H1 (cell line): Measurements from ENCODE around the gene SLC1A2. TPM values are rescaled to one million over a fixed set of nuclear protein-coding genes. Genes with fewer than 3 reads are reported as not detected.

ENCODE experiments used
- CTCF ChIA-PET: fragments of 300-600 bp; sonication (Branson Sonifier 250); formaldehyde crosslinking; loops from one replicate; lab custom pipeline; 2021; ENCODE audit not compliant: partially characterized antibody; lab: Charles Lee
- POLR2A ChIA-PET: fragments of 300-600 bp; sonication (Branson Sonifier 250); formaldehyde crosslinking; loops from one replicate; lab custom pipeline; 2021; ENCODE audit warnings: inconsistent platforms; ENCODE audit not compliant: partially characterized antibody; lab: Charles Lee
- DNase-seq, 2 experiments: peaks; one replicate each; pipeline versions ENCODE4 v3.0.0 to v3.0.0-alpha.2; 2010 to 2022; ENCODE audit warnings: low spot score in 2 of 2, low read depth in 1 of 2, mixed read lengths in 1 of 2
- FAIRE-seq: peaks from 2 replicates; lab custom pipeline; 2011; peaks lifted over from hg19 to GRCh38; lab: Jason Lieb, UNC
- H2AFZ ChIP-seq: 2 replicates; pipeline ENCODE4 v1.8.1; 2012; ENCODE audit warnings: low read length, inconsistent platforms
- H2AK5ac ChIP-seq: 2 replicates; pipeline ENCODE4 v1.6.1; 2013; ENCODE audit warnings: low read depth, low read length
- H2BK120ac ChIP-seq: replicated peaks from 2 replicates; pipeline ENCODE3; 2013; ENCODE audit warnings: low read depth, low read length, inconsistent platforms
- H2BK12ac ChIP-seq: 2 replicates; pipeline ENCODE4 v1.6.1; 2013; ENCODE audit warnings: low read depth, low read length
- H2BK15ac ChIP-seq: 2 replicates; pipeline ENCODE4 v1.6.1; 2013; ENCODE audit warnings: low read length
- H2BK20ac ChIP-seq: 2 replicates; pipeline ENCODE4 v1.6.1; 2013; ENCODE audit warnings: low read length
- H2BK5ac ChIP-seq: 2 replicates; pipeline ENCODE4 v1.6.1; 2013; ENCODE audit warnings: low read depth, low read length
- H3K14ac ChIP-seq: 2 replicates; pipeline ENCODE4 v1.6.1; 2013; ENCODE audit warnings: inconsistent platforms; ENCODE audit not compliant: insufficient read length
- H3K18ac ChIP-seq: 2 replicates; pipeline ENCODE4 v1.6.1; 2013; ENCODE audit warnings: low read length; ENCODE audit errors: extremely low read depth
- H3K23ac ChIP-seq: 2 replicates; pipeline ENCODE4 v1.6.1; 2013; ENCODE audit warnings: inconsistent platforms; ENCODE audit not compliant: insufficient read length
- H3K23me2 ChIP-seq: 2 replicates; pipeline ENCODE4 v1.6.1; 2013; ENCODE audit warnings: low read depth, low read length
- H3K27ac ChIP-seq: 2 replicates; pipeline ENCODE4 v1.6.1; 2011; ENCODE audit warnings: low read depth, low read length, inconsistent platforms
- H3K27me3 ChIP-seq, 4 experiments: replicated peaks in 1 of 4; 1 replicate in 1 of 4; 2 replicates in 3 of 4; pipeline versions ENCODE4 v1.6.1 to v1.8.1; 2011 to 2013; ENCODE audit warnings: low read length in 3 of 4, mild to moderate bottlenecking in 3 of 4, inconsistent platforms in 2 of 4, mixed read lengths in 2 of 4, moderate library complexity in 1 of 4; ENCODE audit not compliant: control insufficient read depth in 3 of 4, insufficient read depth in 3 of 4; ENCODE audit errors: extremely low read depth in 1 of 4
- H3K36me3 ChIP-seq, 4 experiments: 2 replicates each; pipeline versions ENCODE4 v1.6.1 to v1.8.1; 2011 to 2013; ENCODE audit warnings: mild to moderate bottlenecking in 4 of 4, low read length in 3 of 4, moderate library complexity in 2 of 4, control low read depth in 1 of 4, inconsistent platforms in 1 of 4; ENCODE audit not compliant: insufficient read depth in 4 of 4, control insufficient read depth in 2 of 4
- H3K4ac ChIP-seq: replicated peaks from 2 replicates; pipeline ENCODE3; 2013; ENCODE audit warnings: low read length, low read depth, mixed read lengths, inconsistent platforms; ENCODE audit not compliant: insufficient read length
- H3K4me1 ChIP-seq, 4 experiments: replicated peaks in 1 of 4; 1 replicate in 1 of 4; 2 replicates in 3 of 4; pipeline versions ENCODE4 v1.6.1 to v1.8.1; 2011 to 2013; ENCODE audit warnings: low read length in 3 of 4, inconsistent platforms in 2 of 4, mixed read lengths in 1 of 4; ENCODE audit not compliant: insufficient read depth in 4 of 4, control insufficient read depth in 3 of 4
- H3K4me2 ChIP-seq, 2 experiments: 2 replicates each; pipeline versions ENCODE4 v1.6.1 to v1.8.1; 2011 to 2013; ENCODE audit warnings: low read depth in 2 of 2, low read length in 2 of 2, control low read depth in 1 of 2, inconsistent platforms in 1 of 2, mild to moderate bottlenecking in 1 of 2; ENCODE audit not compliant: insufficient read depth in 1 of 2
- H3K4me3 ChIP-seq, 4 experiments: fragments of 200-600, 300-600 bp in 1 of 4; sonication (generic), shearing (Covaris generic), sonication (Bioruptor Twin) in 1 of 4; 2 replicates each; pipeline versions ENCODE4 v1.5.1 to v1.8.1; 2011 to 2016; ENCODE audit warnings: low read length in 4 of 4, low read depth in 3 of 4, control low read depth in 2 of 4, inconsistent platforms in 2 of 4, mild to moderate bottlenecking in 2 of 4, mixed read lengths in 1 of 4, moderate library complexity in 1 of 4; ENCODE audit not compliant: insufficient read depth in 2 of 4; ENCODE audit errors: extremely low read depth in 1 of 4
- H3K56ac ChIP-seq: replicated peaks from 2 replicates; pipeline ENCODE3; 2013; ENCODE audit warnings: low read depth, mild to moderate bottlenecking, mixed read lengths, low read length, inconsistent platforms; ENCODE audit not compliant: insufficient read length
- H3K79me1 ChIP-seq: 2 replicates; pipeline ENCODE4 v1.6.1; 2013; ENCODE audit warnings: low read depth, low read length, control low read depth
- H3K79me2 ChIP-seq, 2 experiments: 2 replicates each; pipeline versions ENCODE4 v1.6.1 to v1.8.1; 2012 to 2013; ENCODE audit warnings: low read length in 2 of 2, mild to moderate bottlenecking in 2 of 2, inconsistent platforms in 1 of 2; ENCODE audit not compliant: insufficient read depth in 2 of 2, control insufficient read depth in 1 of 2
- H3K9ac ChIP-seq, 4 experiments: replicated peaks in 1 of 4; 1 replicate in 1 of 4; 2 replicates in 3 of 4; pipeline versions ENCODE4 v1.6.1 to v1.8.1; 2011 to 2013; ENCODE audit warnings: low read depth in 3 of 4, low read length in 3 of 4, control low read depth in 2 of 4, mild to moderate bottlenecking in 2 of 4, moderate library complexity in 2 of 4, inconsistent platforms in 1 of 4; ENCODE audit errors: extremely low read depth in 1 of 4
- H3K9me3 ChIP-seq, 2 experiments: 2 replicates each; pipeline versions ENCODE4 v1.6.1 to v1.8.1; 2012 to 2013; ENCODE audit warnings: mild to moderate bottlenecking in 2 of 2, moderate library complexity in 2 of 2, control low read depth in 1 of 2, inconsistent platforms in 1 of 2, low read depth in 1 of 2, low read length in 1 of 2, mixed read lengths in 1 of 2; ENCODE audit not compliant: insufficient read depth in 2 of 2
- H4K20me1 ChIP-seq, 2 experiments: replicated peaks in 1 of 2; 2 replicates each; pipeline versions ENCODE3 to v1.8.1; 2011 to 2013; ENCODE audit warnings: inconsistent platforms in 2 of 2, low read length in 2 of 2, mild to moderate bottlenecking in 1 of 2; ENCODE audit not compliant: insufficient read depth in 2 of 2, control insufficient read depth in 1 of 2
- H4K5ac ChIP-seq: 2 replicates; pipeline ENCODE4 v1.6.1; 2013; ENCODE audit warnings: low read length, low read depth, mixed read lengths, inconsistent platforms; ENCODE audit not compliant: insufficient read length
- H4K8ac ChIP-seq: 2 replicates; pipeline ENCODE4 v1.8.0; 2013; ENCODE audit warnings: mild to moderate bottlenecking, moderate library complexity, low read length, inconsistent platforms; ENCODE audit not compliant: insufficient read depth; ENCODE audit errors: extremely low read depth
- H4K91ac ChIP-seq: replicated peaks from 2 replicates; pipeline ENCODE3; 2013; ENCODE audit warnings: low read length, mixed read lengths, inconsistent platforms; ENCODE audit not compliant: insufficient read length
- ATF2 ChIP-seq: IDR thresholded peaks from 2 replicates; pipeline ENCODE4 v1.6.1; 2012; ENCODE audit warnings: low read length, inconsistent platforms
- ATF3 ChIP-seq: IDR thresholded peaks from 2 replicates; pipeline ENCODE4 v1.6.1; 2011; ENCODE audit warnings: low read depth, mild to moderate bottlenecking, low read length; ENCODE audit not compliant: insufficient read depth
- CTCF ChIP-seq, 3 experiments: IDR thresholded peaks; 1 replicate in 2 of 3; 2 replicates in 1 of 3; pipeline versions ENCODE4 v1.5.1 to v1.6.1; 2011; ENCODE audit warnings: low read length in 3 of 3, mild to moderate bottlenecking in 3 of 3, inconsistent platforms in 2 of 3, low read depth in 1 of 3, moderate library complexity in 1 of 3; ENCODE audit not compliant: insufficient read depth in 1 of 3; ENCODE audit errors: control extremely low read depth in 1 of 3
- POU5F1 ChIP-seq: IDR thresholded peaks from 2 replicates; pipeline ENCODE4 v1.6.1; 2011; ENCODE audit warnings: low read depth, mild to moderate bottlenecking, low read length, moderate library complexity
- WGBS, 2 experiments: shearing (Covaris generic) in 1 of 2; methylation state at CpG; one replicate each; pipeline versions ENCODE4 v1.1.6 to v1.1.7; 2013 to 2015; ENCODE audit warnings: low lambda C conversion rate in 2 of 2, mixed read lengths in 2 of 2, inconsistent platforms in 1 of 2, low coverage in 1 of 2, missing lambda C conversion rate in 1 of 2; ENCODE audit not compliant: insufficient replicate concordance in 2 of 2, insufficient coverage in 1 of 2, insufficient read length in 1 of 2; ENCODE audit errors: extremely low coverage in 1 of 2, missing lambda C conversion rate in 1 of 2; 5-methylcytosine and 5-hydroxymethylcytosine counted together
- polyA plus RNA-seq, 7 experiments: library from polyadenylated mRNA; depleted of rRNA in 3 of 7; stranded (reverse) in 5 of 7; unstranded in 2 of 7; fragments of >200 nt in 5 of 7; fragments of 200-250 nt in 2 of 7; gene quantifications; 1 replicate in 5 of 7; 2 replicates in 1 of 7; 4 replicates in 1 of 7; pipeline versions ENCODE4 v1.2.1 to v1.2.3, GENCODE V29; 2011 to 2013; ENCODE audit warnings: missing spikeins in 2 of 7, mixed read lengths in 2 of 7
- total RNA-seq: library from RNA; stranded (reverse); fragmentation: NEBNext Ultra II Directional; extraction: Animal tissue kit (Norgen Biotek cat#: 25700); gene quantifications from 2 replicates; pipeline ENCODE4 v1.2.1, GENCODE V29; 2021

SLC1A2 gene
- total and polyA plus RNA-seq, 2 of the 8 experiments (the other 6 are each of a cell fraction or from before 2014, with no cell fraction given) = 0.57 to 1.2 TPM

- ChIA-PET CTCF (interaction anchor here (0.7 to 1.6 kb wide), 3 partner anchors 11 kb away, joined by 3 read pairs; no protein-coding TSS in a partner anchor), POLR2A (no interaction called here)
- Histone ChIP-seq H4K91ac (no peak overlapping the region), H3K4me3 (no peak overlapping the region), H2BK15ac (no peak overlapping the region), H3K27me3 (no peaks in the 10 kb centered on the region; a peak in 1 of 7 replicates), H2AFZ (no peak overlapping the region), H2BK5ac (no peak overlapping the region), H3K23ac (no peak overlapping the region), H3K14ac (no peak overlapping the region), H3K9me3 (no peaks in the 10 kb centered on the region), H3K18ac (no peak overlapping the region), H3K9ac (no peak overlapping the region), H4K20me1 (no peaks in the 10 kb centered on the region), H3K4me1 (peaks cover 0 to 2% (median 2%) of the 10 kb centered on the region in 4 experiments; a peak in 4 of 7 replicates), H3K4me2 (no peak overlapping the region), H2BK120ac (no peak overlapping the region), H3K79me1 (no peaks in the 10 kb centered on the region), H3K36me3 (no peaks in the 10 kb centered on the region), H3K27ac (no peak overlapping the region), H2BK12ac (no peak overlapping the region), H3K79me2 (no peaks in the 10 kb centered on the region), H3K4ac (no peak overlapping the region), H3K23me2 (no peaks in the 10 kb centered on the region), H2BK20ac (no peak overlapping the region), H4K8ac (no peak overlapping the region), H3K56ac (no peak overlapping the region), H4K5ac (no peak overlapping the region), H2AK5ac (no peak overlapping the region)
- TF ChIP-seq ATF3 (no peak), ATF2 (no peak), POU5F1 (no peak), CTCF (IDR thresholded peaks at IDR 0.05; ENCODE audit: control extremely low read depth in 1 of 3, insufficient read depth in 1 of 3, low read depth in 1 of 3, low read length in 3 of 3) (no peak)
- no peak for FAIRE-seq
- WGBS, 2 experiments = 94% methylated on average over 3 of the region's 3 CpGs; no CpG with 5 or more reads in 1 of the 2 experiments
- DNase-seq = no peak
These were observed 184.8 kb downstream of the SLC1A2 start for GRCh38 chr11:35234460-35235156.
